Measurements from ENCODE around the gene PTPRF. TPM values are rescaled to one million over a fixed set of nuclear protein-coding genes. Genes with fewer than 3 reads are reported as not detected.
A peak's percentile ranks its signal among the peaks of the same experiment; 100 is the strongest.

Gene PTPRF
- total and polyA plus RNA-seq, 4 donors, result 41.2 to 241 (median 85.6) TPM

GRCh38 chr1:43521756-43522155, 8.9 kb upstream of the PTPRF start:
- no peak overlapping the region for H3K9ac ChIP-seq (ENCODE audit: low read depth in 1 of 2, low read length in 2 of 2)
- TF ChIP-seq HNF4A (conservative IDR thresholded peaks at IDR 0.05) (no peak), HNF4G (IDR thresholded peaks at IDR 0.05) (no peak), RXRA (IDR thresholded peaks at IDR 0.05) (no peak), MAX (IDR thresholded peaks at IDR 0.05) (no peak), YY1 (IDR thresholded peaks at IDR 0.05) (no peak), FOXA1 (IDR thresholded peaks at IDR 0.05) (no peak), JUND (IDR thresholded peaks at IDR 0.05) (no peak), ATF3 (IDR thresholded peaks at IDR 0.05) (no peak)
- no peak overlapping the region for H3K4me3 ChIP-seq (ENCODE audit: low read depth in 1 of 3, low read length in 3 of 3)
- no peaks in the 10 kb centered on the region for H3K4me1 ChIP-seq (ENCODE audit: control insufficient read depth in 4 of 4, insufficient read depth in 4 of 4, low read length in 3 of 4)
- no peak for DNase-seq (ENCODE audit: low spot score)
- H3K9me3 ChIP-seq (ENCODE audit: control insufficient read depth in 4 of 4, low read length in 3 of 4), result no peaks in the 10 kb centered on the region
- no peaks in the 10 kb centered on the region for H3K36me3 ChIP-seq (ENCODE audit: control insufficient read depth in 4 of 4, insufficient read depth in 3 of 4, low read depth in 1 of 4, low read length in 3 of 4)
- no peak overlapping the region for H3K27ac ChIP-seq (ENCODE audit: low read depth in 1 of 2, low read length in 2 of 2)
- WGBS, result 86% methylated on average over 8 of the region's 8 CpGs
- no peaks in the 10 kb centered on the region for H3K27me3 ChIP-seq (ENCODE audit: control insufficient read depth in 4 of 4, insufficient read depth in 4 of 4, low read length in 3 of 4)

GRCh38 chr1:43522431-43522775, 8.3 kb upstream of the PTPRF start:
- H3K27me3 ChIP-seq (ENCODE audit: control insufficient read depth in 4 of 4, insufficient read depth in 4 of 4, low read length in 3 of 4), result no peaks in the 10 kb centered on the region
- TF ChIP-seq FOXA2 (IDR thresholded peaks at IDR 0.05) (no peak), FOXA1 (IDR thresholded peaks at IDR 0.05) (no peak), RAD21 (IDR thresholded peaks at IDR 0.05) (no peak), CTCF (IDR thresholded peaks at IDR 0.05; ENCODE audit: low read depth, low read length, missing input control) (no peak), ZBTB33 (IDR thresholded peaks at IDR 0.05) (no peak), HNF4G (IDR thresholded peaks at IDR 0.05) (no peak), EGR1 (IDR thresholded peaks at IDR 0.05; ENCODE audit: low read depth in 2 of 2) (no peak)
- H3K4me3 ChIP-seq (ENCODE audit: low read depth in 1 of 3, low read length in 3 of 3), result no peak overlapping the region
- no peaks in the 10 kb centered on the region for H3K4me1 ChIP-seq (ENCODE audit: control insufficient read depth in 4 of 4, insufficient read depth in 4 of 4, low read length in 3 of 4)
- no peak for DNase-seq (ENCODE audit: low spot score)
- no peaks in the 10 kb centered on the region for H3K36me3 ChIP-seq (ENCODE audit: control insufficient read depth in 4 of 4, insufficient read depth in 3 of 4, low read depth in 1 of 4, low read length in 3 of 4)
- no peaks in the 10 kb centered on the region for H3K9me3 ChIP-seq (ENCODE audit: control insufficient read depth in 4 of 4, low read length in 3 of 4)
- no peak overlapping the region for H3K9ac ChIP-seq (ENCODE audit: low read depth in 1 of 2, low read length in 2 of 2)
- 93% methylated on average over 1 of the region's 1 CpG for whole genome bisulfite sequencing
- H3K27ac ChIP-seq (ENCODE audit: low read depth in 1 of 2, low read length in 2 of 2), result no peak overlapping the region

GRCh38 chr1:43522776-43523480, 7.8 kb upstream of the PTPRF start:
- TF ChIP-seq JUND (IDR thresholded peaks at IDR 0.05) (peak; percentile 66 to 99), HNF4A (conservative IDR thresholded peaks at IDR 0.05) (peak; percentile 58 to 94), YY1 (IDR thresholded peaks at IDR 0.05) (no peak), RAD21 (IDR thresholded peaks at IDR 0.05) (peak in 1 of 2 donors; percentile 14), FOXA1 (IDR thresholded peaks at IDR 0.05) (peak; percentile 31), ATF3 (IDR thresholded peaks at IDR 0.05) (peak; percentile 39), HNF4G (IDR thresholded peaks at IDR 0.05) (no peak), SP1 (IDR thresholded peaks at IDR 0.05) (no peak), RXRA (IDR thresholded peaks at IDR 0.05) (peak in 1 of 2 donors; percentile 87), REST (IDR thresholded peaks at IDR 0.05) (no peak), MAX (IDR thresholded peaks at IDR 0.05) (peak; percentile 31)
- Histone ChIP-seq H3K4me3 (ENCODE audit: low read depth in 1 of 3, low read length in 3 of 3) (no peak overlapping the region), H3K27me3 (ENCODE audit: control insufficient read depth in 4 of 4, insufficient read depth in 4 of 4, low read length in 3 of 4) (no peaks in the 10 kb centered on the region), H3K9ac (ENCODE audit: low read depth in 1 of 2, low read length in 2 of 2) (no peak overlapping the region), H3K27ac (ENCODE audit: low read depth in 1 of 2, low read length in 2 of 2) (no peak overlapping the region), H3K36me3 (ENCODE audit: control insufficient read depth in 4 of 4, insufficient read depth in 3 of 4, low read depth in 1 of 4, low read length in 3 of 4) (no peaks in the 10 kb centered on the region), H3K9me3 (ENCODE audit: control insufficient read depth in 4 of 4, low read length in 3 of 4) (no peaks in the 10 kb centered on the region), H3K4me1 (ENCODE audit: control insufficient read depth in 4 of 4, insufficient read depth in 4 of 4, low read length in 3 of 4) (no peaks in the 10 kb centered on the region)
- 67% methylated on average over 13 of the region's 13 CpGs for WGBS
- DNase-seq (ENCODE audit: low spot score), result peak; percentile 88
